ENCODE measurements around the gene ADCY7.

Gene ADCY7

GRCh38 chr16:50275428-50276325 lies 9.3 kb downstream of the ADCY7 start (continued):
- TF ChIP-seq TSHZ2 (CRISPR knock-in tag; IDR thresholded peaks at IDR 0.05) = no peak
- no peak for TF ChIP-seq CREB5 (CRISPR knock-in tag; IDR thresholded peaks at IDR 0.05; ENCODE audit: low read depth)
- TF ChIP-seq POU6F1 (CRISPR knock-in tag; IDR thresholded peaks at IDR 0.05; ENCODE audit: borderline replicate concordance, low read depth) = no peak
- no peak for TF ChIP-seq ZC3H10 (CRISPR knock-in tag; IDR thresholded peaks at IDR 0.05)

- no peak for ATAC-seq
- TF ChIP-seq BACH2 (CRISPR knock-in tag; IDR thresholded peaks at IDR 0.05; ENCODE audit: borderline replicate concordance) = no peak
- no peak for TF ChIP-seq RARB (CRISPR knock-in tag; IDR thresholded peaks at IDR 0.05)
- no peak for TF ChIP-seq GLIS3 (CRISPR knock-in tag; IDR thresholded peaks at IDR 0.05)
- no peak for TF ChIP-seq TOX (CRISPR knock-in tag; IDR thresholded peaks at IDR 0.05; ENCODE audit: borderline replicate concordance)
- TF ChIP-seq TCF4 (CRISPR knock-in tag; IDR thresholded peaks at IDR 0.05; ENCODE audit: borderline replicate concordance) = no peak
- TF ChIP-seq ZNF8 (CRISPR knock-in tag; IDR thresholded peaks at IDR 0.05) = no peak
- TF ChIP-seq ZNF565 (CRISPR knock-in tag; conservative IDR thresholded peaks at IDR 0.05; ENCODE audit: low read depth) = no peak
- no peak for TF ChIP-seq ESRRG (CRISPR knock-in tag; IDR thresholded peaks at IDR 0.05)
- no peak for TF ChIP-seq ISL1 (CRISPR knock-in tag; IDR thresholded peaks at IDR 0.05)
- TF ChIP-seq ZFP3 (CRISPR knock-in tag; IDR thresholded peaks at IDR 0.05) = no peak
These were observed 9.9 kb downstream of the ADCY7 start for GRCh38 chr16:50276326-50276640.

GRCh38 chr16:50276801-50277555 lies 10.6 kb downstream of the ADCY7 start:
- TF ChIP-seq ARNTL (CRISPR knock-in tag; IDR thresholded peaks at IDR 0.05; ENCODE audit: borderline replicate concordance, low read depth) (no peak), ZC3H10 (CRISPR knock-in tag; IDR thresholded peaks at IDR 0.05) (no peak), PPARA (CRISPR knock-in tag; IDR thresholded peaks at IDR 0.05; ENCODE audit: borderline replicate concordance) (no peak), PATZ1 (CRISPR knock-in tag; IDR thresholded peaks at IDR 0.05; ENCODE audit: borderline replicate concordance) (no peak), SNAI2 (CRISPR knock-in tag; IDR thresholded peaks at IDR 0.05) (no peak), RARB (CRISPR knock-in tag; IDR thresholded peaks at IDR 0.05) (no peak), POU6F1 (CRISPR knock-in tag; IDR thresholded peaks at IDR 0.05; ENCODE audit: borderline replicate concordance, low read depth) (no peak), CSRNP3 (CRISPR knock-in tag; IDR thresholded peaks at IDR 0.05) (no peak), TOX (CRISPR knock-in tag; IDR thresholded peaks at IDR 0.05; ENCODE audit: borderline replicate concordance) (no peak)
- ATAC-seq = no peak

Data from SK-N-SH treated with all-trans-retinoic acid at 6 μM for 48 hours (cell line).